Measurements from ENCODE around the gene DPEP1.

DPEP1 gene

DNA sequence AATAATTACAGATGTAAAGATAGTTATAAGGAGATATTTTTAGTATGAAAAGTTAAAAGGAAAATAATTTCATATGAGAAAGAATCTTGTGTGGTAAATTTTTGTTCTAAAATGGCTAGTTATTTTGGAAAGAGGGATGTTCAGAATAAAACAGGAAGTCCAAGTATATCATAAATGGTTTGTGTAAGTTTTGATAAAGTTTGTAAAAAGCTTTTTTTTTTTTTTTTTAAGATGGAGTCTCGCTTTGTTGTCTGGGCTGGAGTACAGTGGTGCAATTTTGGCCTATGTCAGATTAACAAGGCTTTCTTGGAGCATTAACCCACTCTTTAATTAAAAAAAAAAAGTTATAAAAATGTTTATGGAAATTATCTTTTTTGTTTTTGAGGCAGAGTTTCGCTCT lies 64.8 kb downstream of the DPEP1 start:
- in situ Hi-C loops (cut with HindIII; ENCODE audit: low sequenced_read_pairs), result no loop called here

DNA sequence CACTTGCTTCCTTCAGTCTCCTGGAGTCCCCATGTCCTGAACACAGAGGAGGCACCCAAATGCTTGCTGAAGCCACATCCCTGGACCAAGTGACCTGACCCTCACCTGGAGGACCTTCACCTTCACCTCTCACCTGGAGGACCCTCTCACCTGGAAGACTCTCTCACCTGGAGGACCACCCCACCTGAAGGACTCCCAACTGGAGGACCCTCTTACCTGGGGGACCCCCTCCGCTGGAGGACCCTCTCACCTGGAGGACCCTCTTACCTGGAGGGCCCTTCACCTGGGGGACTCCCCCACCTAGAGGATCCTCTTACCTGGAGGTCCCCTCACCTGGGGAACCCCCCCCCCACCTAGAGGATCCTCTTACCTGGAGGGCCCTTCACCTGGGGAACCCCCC lies 72.5 kb downstream of the DPEP1 start:
- in situ Hi-C loops (cut with HindIII; ENCODE audit: low sequenced_read_pairs), result no loop called here

DNA sequence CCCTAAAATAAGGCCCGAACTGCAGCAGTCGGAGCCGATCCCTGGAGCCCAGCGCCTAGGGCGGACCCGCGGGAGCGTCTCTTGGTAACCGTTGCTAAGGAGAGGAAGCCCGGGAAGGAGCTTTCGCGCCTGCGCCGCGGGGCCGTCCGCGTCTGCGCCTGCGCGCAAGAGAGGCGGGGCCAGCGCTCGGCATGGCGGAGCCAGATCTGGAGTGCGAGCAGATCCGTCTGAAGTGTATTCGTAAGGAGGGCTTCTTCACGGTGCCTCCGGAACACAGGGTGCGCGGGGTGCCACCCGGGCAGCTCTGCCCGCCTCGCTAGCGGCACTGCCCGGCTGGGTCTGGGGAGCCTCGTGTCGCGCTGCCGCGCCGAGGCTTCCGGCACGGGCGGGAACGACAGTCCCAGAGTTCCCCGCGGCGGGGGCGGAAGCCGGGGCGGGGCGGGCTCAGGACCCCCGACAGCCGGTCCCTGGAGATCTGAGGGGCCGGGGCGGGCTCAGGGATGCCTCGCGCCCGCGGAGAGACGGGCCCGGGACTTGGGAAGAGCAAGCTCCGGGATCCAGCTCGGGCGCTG lies 73.2 kb downstream of the DPEP1 start, which contains the start of gene CDK10:
CDK10 (plus strand) TSS at position 170 of the 572 bp plus-strand sequence; CDS start at position 192, 22 bp downstream.
- in situ Hi-C loops (cut with HindIII; ENCODE audit: low sequenced_read_pairs), result no loop called here

DNA sequence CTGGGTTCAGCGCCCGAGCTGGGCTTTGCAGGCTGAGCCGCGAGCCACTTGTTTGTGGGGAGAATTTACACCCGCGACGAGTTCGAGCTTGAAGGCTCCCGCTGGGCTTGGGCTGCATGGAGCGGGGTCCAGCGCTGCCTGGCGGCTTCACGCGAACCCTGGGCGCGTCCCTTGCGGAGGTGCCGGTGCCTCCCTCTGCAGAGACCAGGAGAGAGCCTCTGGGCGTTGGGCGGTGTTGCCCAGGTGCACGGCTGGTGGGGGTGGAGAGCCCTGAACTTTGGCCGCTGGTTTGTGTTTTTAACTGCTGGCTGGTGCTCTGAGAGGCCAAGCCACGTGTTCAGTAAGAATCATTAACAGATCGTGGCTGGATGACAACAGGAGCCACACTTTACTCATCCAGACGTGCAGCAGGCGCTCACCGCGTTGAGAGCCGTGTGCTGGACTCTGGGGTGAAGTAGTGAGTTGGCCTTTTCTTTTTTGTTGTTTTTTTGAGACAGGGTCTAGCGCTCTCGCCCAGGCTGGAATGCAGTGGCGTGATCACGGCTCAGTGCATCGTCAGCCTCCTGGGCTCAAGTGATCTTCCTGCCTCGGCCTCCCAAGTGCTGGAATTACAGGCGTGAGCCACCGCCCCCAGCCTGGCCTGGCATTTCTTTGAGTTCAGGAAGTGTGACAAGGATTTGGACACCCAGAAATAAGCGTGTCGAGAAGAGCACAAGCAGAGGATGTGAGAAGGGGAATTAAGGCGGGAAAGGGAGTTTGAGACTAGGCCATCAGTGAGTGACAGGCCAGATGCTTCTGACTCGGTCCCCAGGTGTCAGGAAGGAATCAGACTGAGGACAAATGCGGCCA lies 73.9 kb downstream of the DPEP1 start:
- in situ Hi-C loops (cut with HindIII; ENCODE audit: low sequenced_read_pairs), result no loop called here
